Lung (tissue), 12 donors: ENCODE measurements around the gene C10orf105. TPM values are rescaled to one million over a fixed set of nuclear protein-coding genes. Genes with fewer than 3 reads are reported as not detected.

Experiments used
- ATAC-seq: fragments of 200-7000 bp; cut with Tn5 transposase; one replicate; pipeline ENCODE4 v1.9.1; 2020; ENCODE audit warnings: moderate number of reproducible peaks; ENCODE audit not compliant: insufficient read depth, low FRiP score
- DNase-seq, 3 donors: peaks; one replicate each; pipeline ENCODE4 v3.0.0-alpha.2; 2013 to 2017
- H3K27ac ChIP-seq, 2 donors: one replicate each; pipeline ENCODE4 v1.5.1; 2013; ENCODE audit warnings: mild to moderate bottlenecking in 2 of 2, moderate library complexity in 2 of 2, control low read depth in 1 of 2, inconsistent platforms in 1 of 2, low read depth in 1 of 2, low read length in 1 of 2
- H3K27me3 ChIP-seq, 3 donors: one replicate each; pipeline ENCODE4 v1.5.1; 2013; ENCODE audit warnings: low read length in 2 of 3; ENCODE audit not compliant: control insufficient read depth in 3 of 3, insufficient read depth in 3 of 3
- H3K36me3 ChIP-seq, 4 donors: one replicate each; pipeline ENCODE4 v1.5.1; 2013; ENCODE audit warnings: low read length in 4 of 4, mild to moderate bottlenecking in 1 of 4, moderate library complexity in 1 of 4; ENCODE audit not compliant: control insufficient read depth in 4 of 4, insufficient read depth in 4 of 4
- H3K4me1 ChIP-seq, 5 donors: one replicate each; pipeline ENCODE4 v1.5.1; 2013; ENCODE audit warnings: low read length in 5 of 5, mild to moderate bottlenecking in 2 of 5, moderate library complexity in 1 of 5; ENCODE audit not compliant: control insufficient read depth in 5 of 5, insufficient read depth in 5 of 5
- H3K4me3 ChIP-seq: one replicate; pipeline ENCODE4 v1.5.1; 2013; ENCODE audit warnings: mild to moderate bottlenecking, control low read depth, moderate library complexity
- H3K9ac ChIP-seq, 2 donors: one replicate each; pipeline ENCODE4 v1.5.1; 2013; ENCODE audit warnings: low read length in 2 of 2, control low read depth in 1 of 2; ENCODE audit not compliant: insufficient read depth in 1 of 2
- H3K9me3 ChIP-seq, 4 donors: one replicate each; pipeline ENCODE4 v1.5.1; 2013; ENCODE audit warnings: low read length in 3 of 4, mild to moderate bottlenecking in 1 of 4, moderate library complexity in 1 of 4; ENCODE audit not compliant: control insufficient read depth in 4 of 4, insufficient read depth in 3 of 4
- CTCF ChIP-seq: IDR thresholded peaks from 2 replicates; pipeline ENCODE4 v1.5.1; 2012; ENCODE audit warnings: mild to moderate bottlenecking; ENCODE audit errors: control extremely low read depth, extremely low read depth
- WGBS, 2 donors: extraction: QIAGEN DNeasy Blood & Tissue Kit; methylation state at CpG; one replicate each; pipeline ENCODE4 v1.1.7; 2013; 5-methylcytosine and 5-hydroxymethylcytosine counted together
- polyA plus RNA-seq, 2 donors: library from polyadenylated mRNA; stranded (reverse); fragments of 200-250 nt; gene quantifications; one replicate each; pipeline ENCODE4 v1.2.1, GENCODE V29; 2013
- total RNA-seq, 2 donors: library from RNA; depleted of rRNA in 1 of 2; stranded (reverse); fragments of >200 nt in 1 of 2; gene quantifications; one replicate each; pipeline ENCODE4 v1.2.1, GENCODE V29; 2014 to 2021
- donor health status: control.
- donor health status: control.
- donor health status: Bipolar disorder and iron deficiency.
- donor health status: healthy.
- donor health status: DM: yes; HTN: yes; CAD: no.

C10orf105 gene
- total and polyA plus RNA-seq, 4 donors = 0.14 to 0.58 (median 0.27) TPM

GRCh38 chr10:71707240-71707789, 12.3 kb downstream of the C10orf105 start:
- 91 to 96% methylated on average over 5 of the region's 5 CpGs for WGBS, 2 donors
- DNase-seq (no peak), ATAC-seq (no peak)
- no peaks in the 10 kb centered on the region for H3K36me3 ChIP-seq
- H3K4me3 ChIP-seq = no peak overlapping the region
- no peak overlapping the region for H3K27ac ChIP-seq
- peaks cover 0 to 4% (median 0%) of the 10 kb centered on the region in 3 donors for H3K27me3 ChIP-seq
- no peaks in the 10 kb centered on the region for H3K9me3 ChIP-seq
- no peak overlapping the region for H3K9ac ChIP-seq
- no peak for TF ChIP-seq CTCF
- peaks cover 0 to 4% (median 0%) of the 10 kb centered on the region in 5 donors for H3K4me1 ChIP-seq

- H3K4me3 ChIP-seq = no peak overlapping the region
- no peaks in the 10 kb centered on the region for H3K9me3 ChIP-seq
- H3K27ac ChIP-seq = no peak overlapping the region
- no peak overlapping the region for H3K9ac ChIP-seq
- no peak for TF ChIP-seq CTCF
- peaks cover 0 to 4% (median 0%) of the 10 kb centered on the region in 3 donors for H3K27me3 ChIP-seq
- WGBS, 2 donors = 94 to 96% methylated on average over 35 of the region's 35 CpGs
- DNase-seq (no peak), ATAC-seq (no peak)
- peaks cover 0 to 4% (median 0%) of the 10 kb centered on the region in 5 donors for H3K4me1 ChIP-seq
- no peaks in the 10 kb centered on the region for H3K36me3 ChIP-seq
Observed at GRCh38 chr10:71706216-71707121, 13.1 kb downstream of the C10orf105 start.

GRCh38 chr10:71705582-71705981, 14.0 kb downstream of the C10orf105 start:
- Histone ChIP-seq H3K36me3 (no peaks in the 10 kb centered on the region), H3K9ac (no peak overlapping the region), H3K27me3 (peaks cover 0 to 4% (median 0%) of the 10 kb centered on the region in 3 donors), H3K27ac (no peak overlapping the region), H3K4me3 (no peak overlapping the region), H3K9me3 (no peaks in the 10 kb centered on the region), H3K4me1 (peaks cover 0 to 8% (median 4%) of the 10 kb centered on the region in 5 donors)
- no peak for TF ChIP-seq CTCF
- no peak for DNase-seq
- no peak for ATAC-seq
- 72 to 88% methylated on average over 2 of the region's 2 CpGs for WGBS, 2 donors
